ENCODE measurements around the gene S1PR1.
A peak's percentile ranks its signal among the peaks of the same experiment; 100 is the strongest.
"Not testable (repeated sequence)": the region's sequence is repeated elsewhere in the genome, so short reads cannot be mapped to it uniquely, and the experiment has no call there.

S1PR1 gene

DNA sequence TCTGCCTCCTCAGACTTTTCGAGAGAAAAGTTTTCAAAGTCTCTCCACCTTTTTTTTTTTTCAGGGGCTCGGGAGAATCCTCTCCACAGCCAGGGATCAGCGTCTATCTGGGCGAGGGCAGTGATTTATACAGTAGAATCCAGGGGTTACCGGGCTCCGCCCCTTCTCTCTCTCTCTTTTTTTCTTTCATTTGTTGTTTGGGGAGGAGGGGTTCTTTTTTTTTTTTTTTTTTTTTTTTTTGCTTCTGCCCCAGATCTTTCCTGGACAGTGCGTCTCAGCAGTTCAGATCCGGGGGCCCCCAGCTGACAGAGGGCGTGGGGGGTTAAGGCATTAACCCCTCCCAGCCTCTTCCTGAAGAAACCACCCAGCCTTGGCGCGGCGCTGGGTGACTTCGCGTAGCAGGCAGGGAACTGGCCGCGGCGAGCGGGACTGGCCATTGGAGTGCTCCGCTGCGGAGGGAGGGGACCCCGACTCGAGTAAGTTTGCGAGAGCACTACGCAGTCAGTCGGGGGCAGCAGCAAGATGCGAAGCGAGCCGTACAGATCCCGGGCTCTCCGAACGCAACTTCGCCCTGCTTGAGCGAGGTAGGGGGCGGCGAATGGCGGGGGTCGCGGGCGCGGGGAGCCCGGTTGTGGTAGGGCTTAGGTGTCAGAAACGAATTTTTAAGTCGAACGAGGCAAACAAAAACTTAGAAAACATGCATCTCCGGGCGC lies at the start of gene S1PR1:
S1PR1 (plus strand) TSS at position 504 of the 713 bp plus-strand sequence. CDS start 1,966 bp downstream, outside the sequence.
- DNase-seq (ENCODE audit: low spot score), result peak; percentile 86

DNA sequence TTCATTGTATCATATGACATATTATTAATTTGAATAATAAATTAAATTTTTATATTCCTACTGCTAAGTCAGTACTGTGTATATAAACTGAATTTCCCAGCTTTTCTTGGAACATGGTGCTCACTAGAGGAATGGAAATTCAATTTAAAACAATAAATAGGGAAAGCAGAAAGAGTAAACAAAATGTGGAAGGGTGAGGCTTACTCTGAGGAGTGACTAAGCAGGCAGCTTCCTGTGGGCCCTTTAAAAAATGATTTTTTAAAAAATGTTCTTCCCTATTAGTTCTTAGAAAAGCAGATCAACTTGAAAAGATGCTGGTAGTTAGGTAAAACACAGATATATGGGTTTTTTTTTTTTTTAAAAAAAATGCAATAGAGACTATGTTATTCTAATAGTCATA lies 49.5 kb upstream of the S1PR1 start:
- no peak for DNase-seq (ENCODE audit: low spot score)

DNA sequence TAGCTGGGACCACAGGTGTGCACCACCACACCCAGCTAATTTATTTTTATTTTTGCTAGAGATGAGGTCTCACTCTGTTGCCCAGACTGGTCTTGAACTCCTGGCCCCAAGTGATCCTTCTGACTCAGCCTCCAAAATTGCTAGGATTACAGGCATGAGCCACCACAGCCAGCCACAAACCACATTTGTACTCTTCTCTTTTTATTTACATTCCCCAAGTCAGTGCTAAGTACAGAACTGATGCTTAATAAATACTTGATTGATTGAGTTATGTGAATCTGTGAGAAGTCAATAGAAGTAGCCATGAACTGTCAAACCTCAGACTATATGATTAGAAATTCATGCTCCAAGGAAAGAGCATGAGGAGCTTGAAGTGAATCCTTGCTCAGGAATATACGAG lies 48.5 kb upstream of the S1PR1 start:
- DNase-seq (ENCODE audit: low spot score), result no peak

DNA sequence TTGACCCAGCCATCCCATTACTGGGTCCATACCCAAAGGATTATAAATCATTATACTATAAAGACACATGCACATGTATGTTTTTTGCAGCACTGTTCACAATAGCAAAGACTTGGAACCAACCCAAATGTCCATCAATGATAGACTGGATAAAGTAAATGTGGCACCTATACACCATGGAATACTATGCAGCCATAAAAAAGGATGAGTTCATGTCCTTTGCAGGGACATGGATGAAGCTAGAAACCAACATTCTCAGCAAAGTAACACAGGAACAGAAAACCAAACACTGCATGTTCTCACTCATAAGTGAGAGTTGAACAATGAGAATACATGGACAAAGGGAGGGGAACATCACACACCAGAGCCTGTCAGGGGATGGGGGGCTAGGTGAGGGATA lies 47.9 kb upstream of the S1PR1 start:
- DNase-seq (ENCODE audit: low spot score), result not testable (repeated sequence)

DNA sequence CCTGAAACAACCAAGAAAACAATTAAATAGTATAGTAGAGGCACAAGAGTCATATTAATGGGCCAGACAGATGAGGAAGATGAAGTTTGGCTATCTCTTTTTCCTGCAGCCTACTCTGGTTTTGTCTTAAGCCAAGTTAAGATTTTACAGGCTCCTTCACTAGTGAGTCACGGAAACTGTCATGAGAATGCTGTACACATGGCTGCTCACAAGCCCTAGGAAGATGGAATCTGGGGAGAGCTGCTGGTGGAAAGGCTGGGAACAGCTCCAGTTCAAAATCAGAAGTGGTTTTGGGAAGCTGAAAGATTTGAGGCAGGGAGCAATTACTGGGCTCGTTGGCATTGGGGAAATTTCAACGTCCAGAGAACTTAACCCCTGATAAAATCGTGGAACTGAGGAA lies 46.4 kb upstream of the S1PR1 start:
- DNase-seq (ENCODE audit: low spot score), result no peak

DNA sequence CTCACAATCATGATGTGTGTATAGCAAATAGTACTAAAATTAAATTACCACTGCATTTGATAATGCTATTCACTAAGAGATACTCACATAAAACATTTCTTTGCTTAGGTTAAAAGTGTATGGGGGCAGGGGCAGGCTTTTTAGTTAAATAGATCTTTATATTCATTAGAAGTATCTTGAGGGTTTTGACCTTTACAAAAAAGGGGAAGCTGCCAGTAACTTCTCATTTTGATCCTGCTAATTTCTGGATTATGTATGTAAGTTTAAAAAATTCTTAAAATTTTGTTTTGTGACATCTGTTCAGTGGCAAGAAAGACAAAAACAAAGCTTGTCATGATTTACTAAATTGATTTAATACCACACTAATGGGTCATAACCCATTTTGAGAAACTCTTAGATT lies 45.8 kb upstream of the S1PR1 start:
- DNase-seq (ENCODE audit: low spot score), result no peak

DNA sequence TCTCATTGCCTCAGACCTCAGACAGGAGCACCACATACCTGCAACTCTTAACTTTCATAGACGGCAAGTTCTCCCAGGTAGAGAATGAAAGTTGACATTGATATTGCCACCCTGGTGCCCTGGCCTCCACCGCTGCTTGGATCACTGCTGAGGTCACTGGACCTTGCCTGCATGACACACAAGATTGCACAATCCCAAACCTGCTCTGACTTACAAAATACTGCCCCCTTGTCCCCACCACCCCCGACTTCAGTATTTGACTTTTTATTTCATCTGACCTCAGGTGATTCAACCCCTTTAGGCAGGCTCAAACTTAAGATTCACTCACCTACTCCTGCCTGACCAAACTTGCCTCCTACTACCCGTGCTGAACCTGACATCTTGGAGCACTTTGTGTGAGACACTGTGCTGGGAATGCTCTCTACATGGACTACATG lies 43.1 kb upstream of the S1PR1 start:
- no peak for DNase-seq (ENCODE audit: low spot score)

DNA sequence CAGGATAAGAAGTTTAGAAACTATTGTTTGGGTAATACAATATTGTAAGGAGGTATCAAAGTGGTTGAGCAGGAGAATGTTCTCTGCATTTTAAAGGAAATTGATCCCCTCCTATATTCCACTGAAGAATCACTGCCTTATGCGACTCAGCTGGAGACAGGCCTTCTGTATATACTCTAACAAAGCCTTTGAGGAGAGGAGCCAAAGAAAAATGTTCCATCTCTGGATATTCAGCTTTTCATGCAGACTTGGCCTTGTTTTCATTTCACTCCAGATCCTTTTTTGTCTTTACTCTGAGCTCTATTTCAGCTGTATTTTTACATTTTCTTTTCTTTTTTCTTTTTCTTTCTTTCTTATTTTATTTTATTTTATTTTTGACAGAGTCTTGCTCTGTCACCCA lies 42.1 kb upstream of the S1PR1 start:
- DNase-seq (ENCODE audit: low spot score), result no peak

DNA sequence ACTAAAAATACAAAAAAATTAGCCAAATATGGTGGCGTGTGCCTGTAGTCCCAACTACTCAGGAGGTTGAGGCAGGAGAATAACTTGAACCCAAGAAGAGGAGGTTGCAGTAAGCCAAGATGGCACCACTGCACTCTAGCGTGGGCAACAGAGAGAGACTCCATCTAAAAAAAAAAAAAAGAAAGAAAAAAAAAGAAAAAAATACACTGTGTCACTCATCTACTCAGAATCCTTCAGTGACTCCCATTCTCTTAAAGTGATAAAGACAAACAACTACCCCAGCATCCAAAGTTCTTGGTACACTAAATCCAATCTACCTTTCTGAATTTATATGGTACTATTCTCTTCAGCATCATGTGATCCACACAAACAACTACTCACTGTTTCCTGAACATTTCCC lies 40.2 kb upstream of the S1PR1 start:
- DNase-seq (ENCODE audit: low spot score), result no peak

DNA sequence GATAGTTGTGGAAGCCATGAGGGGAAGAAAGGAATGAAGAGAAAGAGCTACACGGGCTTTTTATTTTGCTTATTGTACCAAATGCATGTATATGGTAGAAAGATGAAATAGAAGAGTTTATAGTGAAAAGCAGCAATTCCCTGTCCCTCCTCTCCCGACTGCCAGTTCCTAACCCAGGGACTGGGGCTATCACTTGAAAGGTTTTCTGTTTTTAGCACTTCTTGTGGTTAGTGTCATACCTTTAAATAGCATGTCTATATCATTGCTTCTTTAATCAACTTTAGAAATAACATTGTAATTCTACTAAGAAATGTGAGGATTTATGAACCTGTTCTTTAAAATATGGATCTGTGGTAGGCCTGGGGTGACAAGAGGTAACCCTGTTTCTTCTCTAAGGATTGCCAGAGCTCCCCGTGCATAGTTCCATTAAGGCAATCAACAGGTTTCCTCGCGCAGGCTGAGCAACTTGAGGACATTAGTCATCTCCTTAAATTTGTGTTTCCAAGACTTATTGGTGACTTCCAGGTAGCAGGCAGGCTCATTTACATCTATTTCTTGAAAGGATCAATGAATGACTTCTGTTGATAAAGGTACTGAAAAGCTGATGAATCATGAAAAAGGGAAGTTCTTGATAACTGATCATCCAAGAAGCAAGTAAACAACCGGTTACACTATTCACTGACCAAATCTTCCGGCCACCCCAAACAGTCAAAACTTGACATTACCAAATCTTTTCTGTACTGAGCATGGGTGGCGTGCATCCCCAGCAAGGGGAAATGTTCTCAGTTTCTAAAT lies 37.8 kb upstream of the S1PR1 start:
- DNase-seq (ENCODE audit: low spot score), result no peak

DNA sequence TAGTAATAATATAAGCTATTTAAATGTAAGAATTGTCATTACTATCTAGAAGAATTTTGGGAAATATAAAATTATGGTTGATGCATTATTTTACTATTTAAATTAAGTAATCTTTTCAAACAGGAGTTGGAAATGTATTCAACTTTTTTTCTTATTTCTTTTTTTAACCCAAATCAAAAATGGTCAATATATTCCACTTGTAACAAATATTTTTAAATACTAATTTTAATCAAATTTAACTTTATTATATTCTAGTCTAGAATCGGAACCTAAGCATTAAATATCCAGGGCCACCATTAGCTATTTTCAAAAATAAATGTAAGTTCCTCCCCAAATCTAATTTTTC lies 37.2 kb upstream of the S1PR1 start:
- no peak for DNase-seq (ENCODE audit: low spot score)

DNA sequence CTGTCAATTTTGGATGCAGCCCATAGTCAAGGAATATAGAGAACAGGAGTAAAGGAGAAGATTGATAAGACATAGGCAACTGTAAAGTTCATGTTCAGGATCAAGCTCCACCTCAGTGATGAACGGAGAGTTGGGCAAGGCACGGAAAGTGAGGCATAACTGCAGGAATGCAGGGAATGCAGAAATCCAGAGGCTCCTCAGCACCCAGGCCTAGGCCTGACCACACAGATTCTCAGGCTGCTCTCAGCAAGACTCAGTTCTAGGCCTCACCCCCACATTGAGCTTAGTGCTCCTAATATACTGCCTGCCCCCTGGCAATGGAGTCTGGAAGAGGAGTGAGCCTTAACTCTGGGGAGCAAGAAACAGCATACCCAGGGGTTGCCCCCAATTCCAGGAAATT lies 36.3 kb upstream of the S1PR1 start:
- DNase-seq (ENCODE audit: low spot score), result no peak

DNA sequence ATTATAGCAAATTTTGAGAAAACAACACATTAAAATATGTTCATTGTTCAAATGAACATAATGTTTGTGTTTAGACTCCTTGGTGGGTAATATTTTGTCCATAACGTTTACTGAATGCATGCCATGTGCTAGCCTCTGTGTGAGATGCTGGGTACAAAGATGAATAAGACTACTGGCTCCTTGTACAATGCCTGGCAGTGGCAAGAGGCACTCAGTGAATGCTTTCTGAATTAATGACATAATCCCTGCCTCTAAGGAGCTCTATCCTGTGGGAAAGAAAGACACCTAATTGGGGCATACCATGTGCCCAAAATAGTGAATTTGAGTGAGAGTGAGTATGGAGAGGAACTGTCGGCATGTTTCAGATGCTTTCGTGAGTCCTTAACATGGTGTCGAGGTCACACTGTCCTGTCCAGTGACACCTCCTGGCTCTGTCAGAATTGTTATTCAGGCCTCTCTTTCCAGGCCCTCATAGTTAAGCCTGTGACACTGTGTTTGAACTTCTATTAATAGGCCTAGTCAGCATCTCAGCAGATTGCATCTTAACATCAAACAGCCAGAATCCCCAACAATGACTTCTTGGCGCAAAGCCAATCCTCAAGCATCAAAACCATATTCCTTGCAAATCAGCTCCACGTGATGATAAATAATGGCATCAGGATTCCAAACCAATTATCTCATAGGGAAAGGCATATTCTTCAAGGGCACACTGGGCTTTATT lies 32.8 kb upstream of the S1PR1 start:
- DNase-seq (ENCODE audit: low spot score), result no peak

DNA sequence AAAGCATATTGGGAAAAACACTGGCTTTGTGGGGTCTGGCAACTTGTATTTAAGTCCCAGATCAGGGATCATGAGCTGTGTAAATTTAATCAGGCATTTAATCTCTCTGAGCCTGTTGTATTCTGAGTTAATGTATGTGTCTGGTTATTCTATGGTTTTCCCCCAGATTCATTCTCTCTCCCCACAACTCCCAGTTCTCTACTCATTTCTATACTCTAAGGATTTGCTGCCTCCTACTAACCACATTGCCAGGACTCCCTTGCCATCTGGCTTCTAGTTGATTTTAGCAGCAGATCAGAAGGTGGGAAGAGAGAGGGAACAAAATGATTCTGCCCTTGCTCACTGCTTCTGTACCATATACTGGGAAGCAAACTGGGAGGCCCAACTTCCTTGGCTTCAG lies 31.4 kb upstream of the S1PR1 start:
- no peak for DNase-seq (ENCODE audit: low spot score)

DNA sequence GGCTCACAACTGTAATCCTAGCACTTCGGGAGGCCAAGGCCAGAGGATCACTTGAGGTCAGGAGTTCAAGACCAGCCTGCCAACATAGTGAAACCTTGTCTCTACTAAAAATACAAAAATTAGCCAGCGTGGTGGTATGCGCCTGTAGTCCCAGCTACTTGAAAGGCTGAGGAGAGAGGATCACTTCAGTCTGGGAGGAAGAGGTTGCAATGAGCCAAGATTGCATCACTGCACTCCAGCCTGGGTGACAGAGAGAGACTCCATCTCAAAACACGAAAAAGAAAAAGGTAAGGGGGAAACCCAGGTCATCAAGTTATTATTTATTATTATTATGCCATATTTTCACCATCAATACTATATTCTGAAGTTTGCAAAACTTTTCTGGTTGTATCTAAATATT lies 30.7 kb upstream of the S1PR1 start:
- DNase-seq (ENCODE audit: low spot score), result not testable (repeated sequence)

DNA sequence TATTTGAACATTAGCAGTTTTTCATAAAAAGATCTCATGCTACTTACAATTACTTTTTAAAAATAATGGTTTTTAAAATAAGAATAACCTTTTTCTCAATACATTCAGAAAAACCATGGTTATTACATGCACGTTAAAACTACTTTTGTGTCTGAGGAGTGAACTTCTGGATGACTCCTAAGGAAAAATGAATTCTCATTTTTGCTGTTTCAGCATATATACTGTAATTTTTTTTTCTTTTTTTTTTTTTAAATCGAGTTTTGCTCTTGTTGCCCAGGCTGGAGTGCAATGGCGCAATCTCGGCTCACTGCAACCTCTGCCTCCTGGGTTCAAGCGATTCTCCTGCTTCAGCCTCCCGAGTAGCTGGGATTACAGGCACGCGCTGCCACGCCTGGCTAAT lies 29.5 kb upstream of the S1PR1 start:
- DNase-seq (ENCODE audit: low spot score), result not testable (repeated sequence)

DNA sequence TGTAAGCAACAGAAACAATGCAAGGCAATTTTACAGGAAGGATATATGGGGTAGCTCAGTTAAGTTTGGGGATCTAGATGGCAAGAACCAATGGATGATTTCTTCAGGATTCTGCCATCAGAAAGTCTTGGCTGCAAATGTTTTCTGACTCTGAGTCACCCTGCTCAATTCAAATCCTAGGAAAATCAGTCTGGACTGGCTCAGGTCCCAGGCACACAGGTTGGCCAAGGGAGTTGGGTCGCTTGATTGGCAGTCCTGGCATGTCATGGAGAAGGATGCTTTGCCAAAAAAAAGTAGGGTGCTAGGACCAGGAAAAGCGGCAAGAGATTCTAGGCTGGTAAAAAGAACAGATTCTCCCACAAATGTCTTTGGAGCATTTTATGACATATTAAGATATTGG lies 28.9 kb upstream of the S1PR1 start:
- DNase-seq (ENCODE audit: low spot score), result no peak

DNA sequence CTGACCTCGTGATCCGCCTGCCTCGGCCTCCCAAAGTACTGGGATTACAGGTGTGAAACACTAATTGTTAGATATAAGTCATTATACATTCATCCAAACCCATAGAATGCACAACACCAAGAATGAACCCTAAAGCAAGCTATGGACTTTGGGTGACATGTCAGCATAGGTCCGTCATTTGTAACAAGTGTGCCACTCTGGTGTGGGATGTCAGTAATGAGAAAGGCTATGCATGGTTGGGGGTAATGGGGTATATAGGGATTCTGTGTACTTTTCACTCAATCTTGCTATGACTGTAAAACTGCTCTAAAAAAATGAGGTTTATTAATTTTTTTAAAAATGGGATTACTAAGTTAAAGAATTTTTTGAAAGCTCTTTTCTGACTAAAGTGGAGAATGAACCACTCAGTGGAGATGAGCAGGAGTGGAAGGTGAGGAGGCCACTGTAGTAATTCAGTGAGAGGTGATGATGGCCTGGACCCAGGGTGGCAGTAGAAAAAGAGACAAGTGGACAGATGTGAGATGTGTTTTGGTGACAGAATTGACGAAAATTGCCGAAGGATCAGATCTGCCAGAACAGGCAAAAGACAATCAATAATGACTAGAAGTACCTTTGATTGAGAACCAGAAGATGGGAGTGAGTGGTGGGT lies 21.3 kb upstream of the S1PR1 start:
- DNase-seq (ENCODE audit: low spot score), result no peak

DNA sequence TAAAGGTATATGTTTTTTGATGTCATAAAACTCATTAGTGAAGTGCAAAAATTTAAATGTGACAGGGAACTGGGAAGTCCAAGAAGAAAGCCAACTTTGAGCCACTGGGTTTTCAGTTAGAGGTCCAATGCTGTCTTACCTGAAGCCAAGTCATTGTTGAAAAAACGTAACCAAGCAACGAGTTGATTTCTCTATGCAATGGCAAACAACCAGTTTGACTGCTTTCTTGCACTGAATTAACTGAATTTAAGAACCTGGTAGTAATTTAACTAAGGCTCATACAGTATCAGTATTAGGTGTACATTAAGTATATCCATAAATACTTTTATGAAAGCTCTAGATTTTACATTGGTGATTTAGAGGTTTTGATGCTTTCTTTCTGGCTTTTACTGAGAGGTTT lies 20.2 kb upstream of the S1PR1 start:
- DNase-seq (ENCODE audit: low spot score), result no peak

DNA sequence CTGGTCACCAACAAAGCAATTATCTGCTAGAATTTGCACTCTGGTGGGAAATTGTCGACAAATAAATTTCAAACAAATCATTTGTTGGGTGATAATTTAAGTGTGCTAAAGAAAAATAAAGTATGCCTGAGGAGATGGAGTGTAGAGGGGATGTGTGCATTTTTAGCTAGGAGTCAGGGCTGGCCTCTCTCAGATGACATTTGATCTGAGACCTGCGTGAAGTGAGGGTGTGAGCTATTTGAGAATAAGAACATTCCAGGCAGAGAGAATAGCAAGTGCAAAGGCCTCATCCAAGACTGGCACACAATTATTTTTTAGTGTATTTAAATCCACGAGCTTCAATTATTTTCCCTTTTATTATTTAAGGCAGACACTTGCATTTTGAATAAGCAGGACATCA lies 19.7 kb upstream of the S1PR1 start:
- DNase-seq (ENCODE audit: low spot score), result no peak

DNA sequence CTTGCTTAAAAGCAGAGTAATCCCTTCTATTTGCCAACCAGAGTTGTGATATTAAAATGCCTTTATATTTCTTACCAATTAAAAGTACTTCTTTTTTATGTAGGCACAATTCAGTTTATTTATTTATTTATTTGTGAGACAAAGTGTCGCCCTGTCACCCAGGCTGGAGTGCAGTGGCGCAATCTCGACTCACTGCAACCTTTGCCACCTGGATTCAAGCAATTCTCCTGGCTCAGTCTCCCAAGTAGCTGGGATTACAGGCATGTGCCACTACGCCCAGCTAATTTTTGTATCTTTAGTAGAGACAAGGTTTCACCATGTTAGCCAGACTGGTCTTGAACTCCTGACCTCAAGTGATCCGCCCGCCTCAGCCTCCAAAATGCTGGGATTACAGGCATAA lies 17.9 kb upstream of the S1PR1 start:
- not testable (repeated sequence) for DNase-seq (ENCODE audit: low spot score)
